GM19438 (cell line): ENCODE results near the gene CCDC187.

Experiments used
- ATAC-seq: cut with Tn5 transposase; IDR thresholded peaks from one replicate; pipeline ENCODE4 v1.9.1; 2021; ENCODE audit warnings: low read depth; ENCODE audit not compliant: unreplicated experiment

CCDC187 gene

DNA sequence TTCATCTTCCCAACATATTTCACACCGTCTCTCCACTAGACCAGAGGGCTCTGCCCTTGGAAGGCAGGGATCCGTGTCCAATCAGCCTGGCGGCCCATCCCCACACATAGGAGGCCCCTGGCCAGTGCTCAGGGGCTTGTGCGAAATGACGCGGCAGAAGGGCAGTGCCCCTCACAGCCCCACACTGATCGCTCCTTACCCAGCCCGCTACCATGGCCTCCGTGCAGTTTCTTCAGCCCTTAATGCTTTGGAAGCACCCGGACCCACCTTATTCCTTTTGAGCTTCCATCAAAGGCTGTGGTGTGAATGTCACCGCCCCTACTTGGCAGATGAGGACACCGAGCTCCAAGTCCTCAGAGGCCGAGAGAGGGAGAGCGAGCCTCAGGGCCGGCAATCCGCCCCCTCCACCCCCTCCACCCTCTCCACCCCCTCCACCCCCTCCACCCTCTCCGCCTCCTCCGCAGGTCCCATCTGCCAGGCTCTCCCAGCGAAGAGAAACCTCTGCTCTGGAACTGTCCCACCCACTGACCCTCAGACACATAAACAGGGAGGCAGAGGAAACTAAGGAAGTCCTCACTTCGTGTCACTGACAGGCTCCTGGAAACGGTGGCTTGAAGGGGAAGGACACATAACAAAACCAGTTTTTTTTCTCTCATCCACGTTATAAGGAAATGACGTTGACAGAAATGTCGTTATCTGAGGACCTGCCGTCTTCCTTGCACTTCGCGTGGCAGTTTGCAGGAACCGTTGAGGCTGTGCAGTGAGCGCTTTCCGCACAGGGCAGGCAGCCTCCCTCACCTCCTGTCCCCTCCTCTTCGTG lies 72.2 kb downstream of the CCDC187 start:
- no peak for ATAC-seq

- no peak for ATAC-seq
These were observed 73.1 kb downstream of the CCDC187 start for GRCh38 chr9:136230773-136231172.

GRCh38 chr9:136230365-136230764 lies 73.5 kb downstream of the CCDC187 start:
- ATAC-seq, result no peak

DNA sequence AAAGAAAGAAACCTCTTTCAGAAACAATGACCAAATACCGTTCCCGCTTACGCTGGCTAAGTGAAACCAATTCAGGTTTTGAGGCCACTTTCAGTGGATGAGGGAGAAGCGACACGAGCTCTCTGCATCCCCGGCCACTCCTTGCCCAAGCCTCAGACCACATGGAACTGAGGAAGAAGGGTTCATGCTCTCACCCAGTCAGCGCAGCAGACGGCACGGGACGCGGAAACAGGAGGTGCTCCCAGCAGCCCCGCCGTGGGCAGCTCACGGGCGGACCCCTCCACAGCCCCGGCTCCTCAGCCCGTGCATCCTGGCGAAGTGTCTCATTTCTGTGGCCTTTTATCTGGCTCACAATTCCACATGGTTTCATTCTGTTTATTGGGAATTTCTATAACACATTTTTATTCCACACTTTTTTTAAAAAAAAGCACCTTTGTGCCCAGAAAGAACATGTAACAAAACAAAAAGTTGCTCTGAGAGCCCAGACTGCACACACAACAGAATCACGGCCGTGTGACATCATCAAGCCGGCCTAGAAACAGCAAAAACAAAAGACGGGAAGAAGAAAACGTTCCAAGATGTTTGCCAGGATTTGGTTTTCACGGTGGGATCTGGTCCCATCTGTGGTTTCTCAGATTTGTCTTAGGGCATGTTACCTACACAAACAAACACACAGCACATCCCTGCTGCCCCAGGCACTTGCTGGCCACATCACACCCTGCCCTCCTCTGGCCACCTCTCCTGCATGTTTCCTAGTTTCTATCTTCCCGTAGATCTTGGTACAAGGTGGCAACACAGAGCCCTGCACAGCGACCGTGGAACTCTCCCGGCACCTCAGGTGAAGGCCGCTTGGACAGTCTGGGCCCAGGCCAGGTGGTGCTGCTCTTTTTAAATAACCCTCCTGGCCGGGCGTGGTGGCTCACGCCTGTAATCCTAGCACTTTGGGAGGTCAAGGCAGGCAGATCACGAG lies 74.5 kb downstream of the CCDC187 start:
- no peak for ATAC-seq

- no peak for ATAC-seq
These were observed 75.6 kb downstream of the CCDC187 start for GRCh38 chr9:136228107-136228875.

GRCh38 chr9:136226680-136227407 lies 77.0 kb downstream of the CCDC187 start:
- no peak for ATAC-seq

GRCh38 chr9:136225748-136226679 lies 77.9 kb downstream of the CCDC187 start:
- ATAC-seq, result peak; percentile 52

- peak; percentile 67 for ATAC-seq
These were observed 78.5 kb downstream of the CCDC187 start for GRCh38 chr9:136225366-136225747.

DNA sequence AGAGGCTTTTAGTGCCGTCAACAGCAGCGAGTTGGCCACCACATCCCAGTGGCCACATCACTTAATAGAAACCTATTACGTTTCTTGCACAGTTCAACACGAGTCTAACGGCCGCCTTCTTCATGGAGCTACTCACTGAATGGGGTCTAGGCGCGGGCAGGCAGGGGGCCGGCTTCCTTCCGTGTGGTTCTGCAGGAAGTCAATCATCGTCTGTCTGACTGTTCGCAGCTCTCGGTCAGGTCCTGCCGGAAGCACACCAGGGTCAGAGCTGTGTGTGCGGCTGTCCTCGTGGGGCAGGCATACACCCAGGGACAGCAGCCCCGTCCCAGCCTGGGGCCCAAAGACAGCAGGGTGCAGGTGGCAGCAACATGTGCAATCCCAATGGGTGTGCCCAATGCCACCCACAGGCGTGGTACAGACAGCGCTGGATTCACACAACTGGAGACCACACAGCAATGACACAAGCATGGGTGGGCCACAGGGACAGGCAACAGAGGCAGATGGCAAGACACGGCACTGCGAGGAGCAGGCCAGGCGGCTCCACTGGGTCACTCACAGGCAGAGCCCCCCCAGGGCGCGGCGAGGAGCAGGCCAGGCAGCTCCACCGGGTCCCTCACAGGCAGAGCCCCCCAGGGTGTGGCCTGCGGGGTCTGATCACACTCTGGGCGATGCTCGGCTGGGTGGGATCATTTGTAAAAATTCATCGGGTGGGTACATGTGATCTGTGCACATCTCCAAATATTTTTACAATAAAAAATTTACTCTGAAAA lies 79.8 kb downstream of the CCDC187 start:
- ATAC-seq, result no peak

DNA sequence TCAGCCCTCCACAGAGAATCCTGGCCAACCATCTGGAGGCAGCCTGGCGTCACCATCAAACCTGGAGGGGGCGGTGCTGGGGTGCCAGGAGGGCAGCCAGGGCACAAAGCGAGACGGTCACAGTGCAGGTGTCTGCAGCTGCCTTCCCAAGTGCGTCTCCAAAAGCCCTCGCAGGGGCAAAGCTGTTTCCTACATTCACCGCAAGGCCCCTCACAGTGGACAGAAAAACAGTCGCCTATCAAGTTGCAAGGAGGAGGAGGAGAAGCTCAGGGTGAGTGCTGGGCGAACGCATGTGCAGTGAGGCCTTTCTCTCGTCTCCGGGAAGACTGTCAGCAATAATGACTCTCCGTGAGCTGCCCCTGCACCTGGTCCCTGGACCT lies 81.0 kb downstream of the CCDC187 start:
- no peak for ATAC-seq

GRCh38 chr9:136222166-136222905 lies 81.6 kb downstream of the CCDC187 start:
- no peak for ATAC-seq

GRCh38 chr9:136220017-136220729 lies 83.7 kb downstream of the CCDC187 start:
- no peak for ATAC-seq

DNA sequence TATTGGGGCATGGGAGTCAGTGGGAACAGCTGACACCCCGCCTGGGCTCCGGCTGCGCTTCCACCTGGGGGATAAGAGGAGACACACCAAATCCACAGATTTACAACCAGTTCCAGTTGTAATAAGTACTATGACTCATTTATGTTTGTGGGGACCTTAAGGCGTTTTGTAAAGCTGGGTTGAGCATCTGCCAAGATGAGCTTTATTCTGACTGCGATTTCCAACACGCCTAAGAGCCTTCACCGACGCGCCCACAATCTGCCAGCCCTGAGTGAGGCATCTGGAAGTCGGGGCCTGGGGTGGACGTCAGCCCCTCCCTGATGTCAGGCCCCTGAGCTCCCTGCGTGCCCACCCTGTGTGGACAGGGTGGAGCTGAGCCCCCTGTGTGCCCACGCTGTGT lies 84.6 kb downstream of the CCDC187 start:
- no peak for ATAC-seq

DNA sequence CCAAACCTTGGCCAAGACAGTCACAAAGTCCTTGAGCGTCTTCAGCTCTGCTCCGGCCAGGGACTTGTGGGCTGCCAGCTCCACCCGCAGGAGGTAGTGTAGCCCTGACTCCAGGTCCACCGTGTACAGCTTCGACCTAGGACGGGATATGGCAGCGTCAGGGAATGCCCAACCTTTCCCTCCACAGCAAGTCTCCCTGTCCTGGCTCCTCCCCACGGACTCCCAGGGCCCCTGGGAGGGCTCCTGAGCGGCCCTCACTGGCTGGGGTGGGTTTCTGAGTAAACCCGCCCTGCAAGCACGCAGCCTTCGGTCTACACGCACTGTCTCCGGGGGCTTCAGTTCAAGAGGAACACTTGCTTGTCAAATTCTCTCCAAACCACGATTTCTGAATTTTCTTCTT lies 85.2 kb downstream of the CCDC187 start:
- ATAC-seq, result no peak

- no peak for ATAC-seq
These were observed 85.6 kb downstream of the CCDC187 start for GRCh38 chr9:136218271-136218670.

DNA sequence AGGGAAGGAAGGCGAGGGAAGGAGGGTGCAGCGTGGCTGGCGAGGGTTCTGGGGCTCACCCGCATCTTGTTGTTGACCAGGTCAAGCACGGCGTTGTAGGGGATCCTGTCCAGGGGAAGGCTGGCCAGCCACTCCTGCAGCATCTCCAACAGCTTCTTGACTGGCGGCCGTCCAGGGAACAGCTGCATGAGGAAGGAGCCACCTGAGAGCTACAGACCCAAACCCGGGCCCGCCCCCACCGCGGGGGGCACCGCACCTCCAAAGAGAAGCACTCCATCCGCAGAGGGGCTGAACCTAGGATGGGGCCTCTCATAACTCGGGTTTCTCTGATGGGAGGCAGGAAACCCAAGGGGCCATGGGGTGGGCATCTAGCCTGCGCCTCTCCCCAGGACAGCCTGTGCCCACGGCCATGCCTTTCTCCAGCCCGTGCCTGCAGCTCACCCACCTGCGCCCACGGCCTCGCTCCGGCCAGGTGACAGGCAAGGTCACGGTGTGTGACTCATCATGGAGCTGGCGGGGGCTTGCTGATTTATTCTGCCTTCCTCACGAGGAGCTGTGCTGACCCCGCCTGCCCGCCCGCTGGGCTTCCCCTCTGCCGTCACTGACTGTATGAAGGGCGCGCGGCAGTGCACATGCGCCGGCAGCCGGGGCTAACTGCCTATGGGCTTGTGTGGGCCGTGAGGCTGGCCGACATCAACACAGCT lies 87.2 kb downstream of the CCDC187 start:
- no peak for ATAC-seq
